Lower lobe of right lung (tissue), 2 donors: ENCODE results near the gene RTF2. TPM values are rescaled to one million over a fixed set of nuclear protein-coding genes. Genes with fewer than 3 reads are reported as not detected.

Experiments used
- ATAC-seq, 2 donors: fragments of 200-7000 bp; cut with Tn5 transposase; one replicate each; pipeline ENCODE4 v1.9.1; 2020 to 2022; ENCODE audit warnings: mild to moderate bottlenecking in 2 of 2, moderate library complexity in 2 of 2
- DNase-seq: peaks from one replicate; pipeline ENCODE4 v3.0.0-alpha.2; 2020
- H3K27ac ChIP-seq: fragments of 200-600 bp; one replicate; pipeline ENCODE4 v1.8.0; 2022
- H3K27me3 ChIP-seq: fragments of 200-600 bp; one replicate; pipeline ENCODE4 v1.8.0; 2022; ENCODE audit warnings: low read depth
- H3K36me3 ChIP-seq: fragments of 200-600 bp; one replicate; pipeline ENCODE4 v1.8.0; 2022; ENCODE audit warnings: mild to moderate bottlenecking
- H3K4me1 ChIP-seq: fragments of 200-600 bp; one replicate; pipeline ENCODE4 v1.8.0; 2022
- H3K4me3 ChIP-seq: fragments of 200-600 bp; one replicate; pipeline ENCODE4 v1.8.0; 2022; ENCODE audit warnings: mild to moderate bottlenecking
- H3K9me3 ChIP-seq: fragments of 200-600 bp; one replicate; pipeline ENCODE4 v1.8.0; 2022
- CTCF ChIP-seq: fragments of 200-600 bp; IDR thresholded peaks from one replicate; pipeline ENCODE4 v1.8.0; 2022; ENCODE audit warnings: antibody characterized with exemption, mild to moderate bottlenecking
- intact Hi-C: fragments of 100-400 bp; cut with DNase I; formaldehyde crosslinking; loops from one replicate; pipeline ENCODE4 v1.11.0; 2022
- total RNA-seq: library from RNA; stranded (reverse); fragmentation: NEBNext Ultra II Directional; extraction: Animal tissue kit (Norgen Biotek cat#: 25700); gene quantifications from one replicate; pipeline ENCODE4 v1.2.1, GENCODE V29; 2021
- donor health status: DM: no; HTN: yes; CAD: no; lungs with severe emphysema.

The RTF2 gene
- total RNA-seq, 1 donor from 2014 or later = 68.6 TPM

DNA sequence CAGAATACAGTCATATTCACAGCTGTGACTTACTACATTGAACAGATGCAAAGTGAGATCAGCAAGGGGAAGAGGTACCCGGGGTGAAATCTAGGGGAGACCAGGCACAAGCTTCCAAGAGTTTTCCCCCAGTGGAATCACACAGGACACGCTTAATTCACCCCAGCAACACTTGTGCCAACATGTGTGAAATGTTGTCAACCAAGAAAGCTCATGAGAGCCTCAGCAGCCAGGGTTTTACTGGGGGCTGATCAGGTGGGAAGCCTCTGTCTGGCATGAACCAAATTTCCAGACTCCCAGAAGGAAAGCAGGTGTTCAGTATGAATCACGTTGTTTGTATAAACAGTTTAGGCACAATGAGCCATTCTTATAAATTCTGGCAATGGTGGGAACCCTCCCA, 6.9 kb upstream of the RTF2 start:
- H3K27ac ChIP-seq = no peak overlapping the region
- no peaks in the 10 kb centered on the region for H3K27me3 ChIP-seq
- no peaks in the 10 kb centered on the region for H3K9me3 ChIP-seq
- no peak for TF ChIP-seq CTCF
- ATAC-seq (no peak), DNase-seq (no peak)
- intact Hi-C loops = loop anchor here (10.0 kb wide), 1 partner anchor 67 kb away; the partner anchor contains the start of genes AURKA and CSTF1
- peaks cover 27% of the 10 kb centered on the region for H3K36me3 ChIP-seq
- no peak overlapping the region for H3K4me3 ChIP-seq
- H3K4me1 ChIP-seq = peaks cover 16% of the 10 kb centered on the region

GRCh38 chr20:56463428-56463827, 5.0 kb upstream of the RTF2 start:
- H3K9me3 ChIP-seq = no peaks in the 10 kb centered on the region
- ATAC-seq (no peak), DNase-seq (no peak)
- TF ChIP-seq CTCF = no peak
- intact Hi-C loops = loop anchor here (10.0 kb wide), 1 partner anchor 69 kb away; the partner anchor contains the start of genes AURKA and CSTF1
- H3K36me3 ChIP-seq = peaks cover 23% of the 10 kb centered on the region
- H3K4me1 ChIP-seq = peaks cover 22% of the 10 kb centered on the region
- H3K4me3 ChIP-seq = no peak overlapping the region
- no peak overlapping the region for H3K27ac ChIP-seq
- H3K27me3 ChIP-seq = no peaks in the 10 kb centered on the region

- ATAC-seq (no peak), DNase-seq (no peak)
- intact Hi-C loops = loop anchor here (10.0 kb wide), 1 partner anchor 71 kb away; the partner anchor contains the start of genes AURKA and CSTF1
- H3K4me3 ChIP-seq = no peak overlapping the region
- H3K9me3 ChIP-seq = no peaks in the 10 kb centered on the region
- H3K36me3 ChIP-seq = peaks cover 9% of the 10 kb centered on the region
- H3K4me1 ChIP-seq = peaks cover 42% of the 10 kb centered on the region
- peak overlapping the region; percentile 46 for H3K27ac ChIP-seq
- H3K27me3 ChIP-seq = no peaks in the 10 kb centered on the region
- TF ChIP-seq CTCF = no peak
These were observed 2.4 kb upstream of the RTF2 start for GRCh38 chr20:56465997-56466396.

DNA sequence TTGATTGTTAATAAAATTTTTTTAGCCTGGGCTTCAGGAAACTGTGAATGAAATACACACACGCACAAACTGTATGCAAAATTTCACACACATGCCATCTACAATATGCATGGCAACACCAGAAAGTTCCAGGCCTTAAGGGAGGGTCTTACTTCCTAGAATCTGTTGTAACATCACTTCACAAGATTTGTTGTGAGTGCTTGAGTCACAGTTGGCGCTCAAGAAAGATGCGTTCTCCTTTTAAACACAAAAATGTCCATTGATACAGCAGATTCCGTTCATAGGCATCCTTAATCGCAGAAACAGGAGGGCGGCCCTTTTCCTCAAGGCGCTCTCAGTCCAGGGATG, 485 bp upstream of the RTF2 start:
- DNase-seq (no peak), ATAC-seq (peak; percentile 2 to 13)
- Histone ChIP-seq H3K27ac (peak overlapping the region; percentile 88), H3K27me3 (no peaks in the 10 kb centered on the region), H3K4me3 (peak overlapping the region; percentile 77), H3K36me3 (peaks cover 9% of the 10 kb centered on the region), H3K9me3 (no peaks in the 10 kb centered on the region), H3K4me1 (peaks cover 39% of the 10 kb centered on the region)
- TF ChIP-seq CTCF = no peak
- intact Hi-C loops = loop anchor here (10.0 kb wide), 1 partner anchor 73 kb away; the partner anchor contains the start of genes AURKA and CSTF1

DNA sequence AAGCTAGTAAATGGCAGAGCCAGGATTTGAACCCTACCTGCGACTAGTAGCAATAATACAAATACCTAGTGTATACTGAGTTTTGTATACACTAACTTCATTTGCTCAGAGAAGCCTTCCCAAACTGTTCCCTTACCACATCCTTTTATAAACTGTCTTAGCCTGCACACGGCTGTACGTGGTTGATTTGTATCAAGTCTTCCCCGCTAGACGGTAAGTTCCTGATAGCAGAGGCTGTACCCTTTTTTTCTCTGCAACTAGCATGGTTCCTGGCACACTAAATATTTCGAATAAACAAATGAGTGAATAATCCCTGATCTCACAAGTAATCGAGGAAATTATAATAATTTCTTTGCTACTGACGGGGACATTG, 636 bp downstream of the RTF2 start:
- no peaks in the 10 kb centered on the region for H3K9me3 ChIP-seq
- intact Hi-C loops = loop anchor here (10.0 kb wide), 1 partner anchor 74 kb away; the partner anchor contains the start of genes AURKA and CSTF1
- peaks cover 20% of the 10 kb centered on the region for H3K36me3 ChIP-seq
- H3K4me3 ChIP-seq = peak overlapping the region; percentile 77
- ATAC-seq (no peak), DNase-seq (no peak)
- H3K4me1 ChIP-seq = peaks cover 28% of the 10 kb centered on the region
- H3K27ac ChIP-seq = peak overlapping the region; percentile 88
- H3K27me3 ChIP-seq = no peaks in the 10 kb centered on the region
- TF ChIP-seq CTCF = no peak
